Right lobe of liver (tissue), 4 donors: Measurements from ENCODE around the gene MCF2L2.

ENCODE experiments used
- POLR2A ChIP-seq: fragments of 450-650 bp; IDR thresholded peaks from one replicate; pipeline ENCODE4 v1.6.1; 2017; ENCODE audit warnings: antibody characterized with exemption, mild to moderate bottlenecking
- TF ChIP-seq, protein P1 (sequence below), 4 donors: fragments of 200-600 bp in 3 of 4; fragments of 450-650 bp in 1 of 4; IDR thresholded peaks; one replicate each; pipeline versions ENCODE4 v1.5.1 to v1.8.0; 2016 to 2022; ENCODE audit warnings: antibody characterized with exemption in 4 of 4, mild to moderate bottlenecking in 2 of 4
- donor health status: DM: no; HTN: no; CAD: no.
- donor health status: DM: no; HTN: no; CAD: no.
- donor health status: DM: no; HTN: yes; CAD: no.

DNA sequence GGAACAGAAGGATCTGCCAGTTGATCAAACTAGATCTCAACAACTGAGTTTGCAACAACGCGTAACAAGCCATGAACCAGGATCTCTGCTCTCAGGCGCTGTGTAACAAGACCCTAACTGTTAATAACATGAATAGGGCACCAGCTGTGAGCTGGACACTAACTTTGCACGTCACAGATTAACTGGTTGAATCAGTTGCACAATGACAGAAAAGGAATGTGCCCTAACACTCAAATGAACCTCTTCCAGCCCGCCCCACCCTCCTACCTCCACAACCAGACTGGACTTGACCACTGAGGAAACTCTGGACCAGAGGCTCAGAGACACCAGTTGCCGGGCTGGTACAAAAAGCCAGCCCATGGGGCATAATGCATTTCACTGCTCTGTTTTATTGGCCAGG lies 34.3 kb downstream of the MCF2L2 start:
- no peak for TF ChIP-seq POLR2A
- TF ChIP-seq, protein P1, sequence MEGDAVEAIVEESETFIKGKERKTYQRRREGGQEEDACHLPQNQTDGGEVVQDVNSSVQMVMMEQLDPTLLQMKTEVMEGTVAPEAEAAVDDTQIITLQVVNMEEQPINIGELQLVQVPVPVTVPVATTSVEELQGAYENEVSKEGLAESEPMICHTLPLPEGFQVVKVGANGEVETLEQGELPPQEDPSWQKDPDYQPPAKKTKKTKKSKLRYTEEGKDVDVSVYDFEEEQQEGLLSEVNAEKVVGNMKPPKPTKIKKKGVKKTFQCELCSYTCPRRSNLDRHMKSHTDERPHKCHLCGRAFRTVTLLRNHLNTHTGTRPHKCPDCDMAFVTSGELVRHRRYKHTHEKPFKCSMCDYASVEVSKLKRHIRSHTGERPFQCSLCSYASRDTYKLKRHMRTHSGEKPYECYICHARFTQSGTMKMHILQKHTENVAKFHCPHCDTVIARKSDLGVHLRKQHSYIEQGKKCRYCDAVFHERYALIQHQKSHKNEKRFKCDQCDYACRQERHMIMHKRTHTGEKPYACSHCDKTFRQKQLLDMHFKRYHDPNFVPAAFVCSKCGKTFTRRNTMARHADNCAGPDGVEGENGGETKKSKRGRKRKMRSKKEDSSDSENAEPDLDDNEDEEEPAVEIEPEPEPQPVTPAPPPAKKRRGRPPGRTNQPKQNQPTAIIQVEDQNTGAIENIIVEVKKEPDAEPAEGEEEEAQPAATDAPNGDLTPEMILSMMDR (IDR thresholded peaks at IDR 0.05): no peak
